Measurements from ENCODE around the gene HIVEP1.

GRCh38 chr6:12062605-12063004 lies 50.5 kb downstream of the HIVEP1 start:
- TF ChIP-seq CTCF (IDR thresholded peaks at IDR 0.05) (no peak), POLR2A (IDR thresholded peaks at IDR 0.05) (no peak)

Measured in body of pancreas (tissue), 4 donors.